Daoy (cell line): ENCODE results near the gene ACOX2. TPM values are rescaled to one million over a fixed set of nuclear protein-coding genes. Genes with fewer than 3 reads are reported as not detected.
"Not testable (repeated sequence)": the region's sequence is repeated elsewhere in the genome, so short reads cannot be mapped to it uniquely, and the experiment has no call there.

Experiments
- DNase-seq: peaks from one replicate; pipeline ENCODE4 v3.0.0-alpha.2; 2015; ENCODE audit warnings: low read depth
- total RNA-seq: library from RNA; depleted of rRNA; stranded (reverse); fragments of >200 nt; shearing (Covaris generic); gene quantifications from 2 replicates; pipeline ENCODE4 v1.2.3, GENCODE V29; 2014

The ACOX2 gene
- total RNA-seq, 1 experiment from 2014 or later: 0.11 TPM

GRCh38 chr3:58535531-58536500, 1.2 kb downstream of the ACOX2 start:
- DNase-seq: peak; percentile 23

- no peak for DNase-seq
These were observed 2.1 kb downstream of the ACOX2 start for GRCh38 chr3:58534592-58535494.

DNA sequence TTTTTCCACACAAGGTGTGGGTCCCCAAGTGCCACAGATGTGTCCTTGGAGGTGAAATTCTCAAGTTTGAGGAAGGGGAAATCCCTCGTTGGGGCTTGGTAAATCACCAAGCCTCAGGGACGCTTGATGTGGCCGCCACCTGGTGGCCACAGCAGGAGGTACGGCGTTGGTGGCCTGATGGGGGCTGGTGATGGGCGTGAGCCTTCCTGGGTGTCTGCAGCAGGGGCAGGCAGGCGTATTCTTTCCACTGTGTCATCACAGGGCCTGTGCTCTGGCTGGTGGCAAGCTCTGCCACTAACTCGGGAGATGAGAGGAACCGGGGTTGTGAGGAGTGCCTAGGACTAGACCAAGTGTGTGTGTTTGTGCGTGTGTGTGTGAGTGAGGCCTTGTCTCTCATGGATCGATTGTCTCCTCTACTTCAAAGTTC, 4.2 kb downstream of the ACOX2 start:
- peak; percentile 74 for DNase-seq

GRCh38 chr3:58531956-58532355, 5.0 kb downstream of the ACOX2 start:
- no peak for DNase-seq

DNA sequence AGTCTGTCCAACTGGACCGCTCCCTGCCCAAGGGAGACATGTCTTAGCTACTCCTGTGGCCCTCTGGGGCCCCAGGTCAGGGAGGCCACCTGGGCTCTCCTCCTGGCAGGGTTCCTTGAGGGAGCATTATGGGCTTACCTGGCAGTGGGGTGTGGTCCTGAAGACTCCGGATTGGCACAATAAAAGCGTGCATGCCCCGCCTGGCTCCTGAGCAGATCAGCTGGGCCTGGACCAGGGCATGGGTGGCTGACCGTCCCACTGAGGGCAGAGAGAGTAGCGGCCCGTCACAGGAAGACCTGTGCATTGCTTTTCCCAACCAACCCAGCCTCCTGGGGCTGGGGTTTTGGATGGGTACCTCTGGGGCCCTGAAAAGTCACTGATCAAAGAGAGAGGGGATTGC, 5.4 kb downstream of the ACOX2 start:
- DNase-seq: no peak

GRCh38 chr3:58530354-58530865, 6.6 kb downstream of the ACOX2 start:
- DNase-seq: no peak

GRCh38 chr3:58529516-58530353, 7.3 kb downstream of the ACOX2 start:
- peak; percentile 35 for DNase-seq

DNA sequence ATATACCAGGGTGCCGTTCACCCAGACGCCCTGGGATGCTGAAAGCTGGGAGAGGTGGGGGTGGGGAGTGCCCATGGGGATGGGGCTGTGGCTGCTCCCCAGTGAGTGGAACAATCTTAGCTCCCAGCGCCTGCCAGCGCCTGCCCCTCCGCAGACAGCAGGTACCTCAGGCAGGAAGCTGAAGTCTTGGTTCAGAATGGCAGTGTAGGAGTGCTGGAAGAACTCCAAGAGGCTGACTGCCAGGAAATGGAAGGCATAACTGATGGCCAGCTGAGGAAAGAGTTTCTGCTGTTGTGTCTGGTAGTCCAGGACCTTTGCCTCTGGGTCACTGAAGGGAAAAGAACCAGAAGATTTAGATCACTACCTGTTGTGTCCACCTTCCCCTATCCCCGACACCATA, 8.4 kb downstream of the ACOX2 start:
- DNase-seq: peak; percentile 71

DNA sequence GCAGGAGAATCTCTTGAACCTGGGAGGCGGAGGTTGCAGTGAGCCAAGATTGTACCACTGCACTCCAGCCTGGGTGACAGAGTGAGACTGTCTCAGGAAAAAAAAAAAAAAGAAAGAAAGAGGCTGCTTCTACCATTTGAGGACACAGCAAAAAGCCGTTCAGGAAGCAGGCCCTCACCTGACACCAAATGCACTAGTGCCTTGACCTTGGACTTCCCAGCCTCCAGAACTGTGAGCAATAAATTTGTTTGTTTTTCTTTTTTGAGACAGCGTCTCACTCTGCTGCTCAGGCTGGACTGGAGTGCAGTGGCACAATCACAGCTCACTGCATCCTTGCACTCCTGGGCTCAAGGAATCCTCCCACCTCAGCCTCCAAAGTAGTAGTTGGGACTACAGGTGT, 9.6 kb downstream of the ACOX2 start:
- DNase-seq: not testable (repeated sequence)

DNA sequence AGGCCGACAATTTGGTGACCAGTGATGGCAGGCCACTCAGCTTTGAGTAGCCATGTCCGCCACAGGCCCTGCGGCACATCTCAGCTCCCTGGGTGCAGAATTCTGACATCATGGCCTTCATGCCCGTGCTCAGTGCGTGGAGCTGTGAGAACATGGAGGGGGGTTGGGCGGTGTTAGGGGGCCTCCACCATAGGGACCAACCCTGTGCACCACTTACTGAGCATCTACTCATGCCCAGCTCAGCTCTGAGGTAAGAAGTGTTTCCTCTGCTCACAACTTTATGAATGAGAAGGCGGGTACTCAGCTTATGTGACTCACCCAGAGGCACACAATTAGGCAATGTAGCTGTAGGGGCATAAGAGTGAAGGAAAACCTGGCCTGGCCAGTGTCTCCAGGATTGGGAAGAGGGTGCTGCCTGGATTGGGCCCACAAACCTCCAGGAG, 10.5 kb downstream of the ACOX2 start:
- DNase-seq: peak; percentile 85

DNA sequence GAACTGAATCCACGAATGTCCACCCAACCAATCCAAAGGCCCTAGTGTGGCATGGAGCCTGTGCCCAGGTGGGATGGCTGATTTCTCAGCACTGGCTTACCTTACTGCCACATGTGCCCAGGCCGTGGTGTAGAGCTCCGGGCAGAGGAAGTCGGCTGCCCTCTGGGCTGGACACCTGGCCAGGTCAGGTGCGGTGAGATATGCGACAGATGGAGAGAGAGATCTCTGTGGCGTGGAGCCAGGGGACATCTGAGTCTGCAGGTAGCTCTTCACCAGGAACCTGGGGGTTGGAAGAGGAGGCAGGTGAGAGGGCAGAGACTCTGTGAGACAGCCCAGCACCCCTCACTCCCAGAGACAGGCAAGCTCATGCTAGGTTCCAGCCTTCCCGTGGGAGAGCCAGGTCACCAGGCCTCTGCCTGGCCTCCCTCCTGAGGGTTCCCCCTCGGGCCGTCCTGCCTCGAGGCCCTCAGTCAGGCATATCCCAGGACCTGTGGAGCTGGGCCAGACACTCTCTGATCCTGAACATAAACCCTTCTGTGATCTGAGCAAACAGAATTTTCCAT, 12.6 kb downstream of the ACOX2 start:
- no peak for DNase-seq

GRCh38 chr3:58522759-58523425, 14.1 kb downstream of the ACOX2 start:
- no peak for DNase-seq

- DNase-seq: no peak
These were observed 14.9 kb downstream of the ACOX2 start for GRCh38 chr3:58521917-58522631.

DNA sequence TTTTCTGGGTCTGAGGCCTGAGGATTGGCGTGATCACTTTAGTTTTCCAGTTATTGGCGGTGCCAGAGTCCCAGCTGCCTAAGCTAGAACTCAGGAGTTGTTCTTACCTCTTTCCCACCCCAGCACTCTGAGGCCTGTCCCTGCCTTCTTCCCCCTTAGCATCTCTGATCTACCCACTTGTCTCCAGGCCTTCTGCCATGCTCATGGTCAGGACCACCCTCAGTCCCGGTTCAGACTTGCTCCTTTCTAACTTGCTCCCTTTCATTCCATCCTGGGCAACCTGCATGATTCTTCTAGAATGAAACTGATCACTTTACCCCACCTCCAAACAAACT, 15.7 kb downstream of the ACOX2 start:
- no peak for DNase-seq

GRCh38 chr3:58520403-58521335, 16.3 kb downstream of the ACOX2 start:
- DNase-seq: peak; percentile 62

DNA sequence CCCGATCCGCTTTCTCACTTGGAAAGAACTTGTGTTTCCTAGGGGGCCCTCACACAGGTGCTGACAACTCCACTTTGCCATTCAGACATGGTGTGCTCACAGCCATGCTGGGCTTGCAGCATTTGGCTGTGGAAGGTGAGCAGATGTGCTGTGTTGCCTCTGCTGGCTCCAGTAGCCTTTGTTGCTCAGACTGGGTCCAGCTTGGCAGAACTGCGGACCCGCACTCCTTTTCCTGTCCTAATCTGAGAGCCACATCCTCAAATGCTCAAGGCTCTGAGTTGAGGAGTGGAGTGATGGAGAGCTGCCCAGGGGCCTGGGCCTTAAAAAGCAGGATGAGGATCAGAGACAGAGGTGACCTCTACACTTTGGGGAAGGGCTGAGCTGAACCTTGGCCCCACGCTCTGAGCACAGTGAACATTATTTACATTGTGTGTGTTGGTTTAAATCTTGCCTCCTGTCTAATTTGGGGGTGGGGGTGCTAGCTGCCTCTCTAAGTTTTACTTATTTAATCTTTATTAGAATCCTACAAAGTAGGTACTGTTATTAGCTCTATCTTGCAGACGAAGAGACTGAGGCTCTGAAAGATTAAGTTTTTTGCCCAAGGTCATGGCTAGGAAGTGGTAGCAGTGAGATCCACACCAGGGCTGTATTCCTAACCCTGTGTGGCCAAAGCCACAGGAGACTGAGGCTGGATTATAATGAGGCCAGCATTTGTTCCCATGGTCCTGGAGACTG, 17.2 kb downstream of the ACOX2 start:
- DNase-seq: no peak

DNA sequence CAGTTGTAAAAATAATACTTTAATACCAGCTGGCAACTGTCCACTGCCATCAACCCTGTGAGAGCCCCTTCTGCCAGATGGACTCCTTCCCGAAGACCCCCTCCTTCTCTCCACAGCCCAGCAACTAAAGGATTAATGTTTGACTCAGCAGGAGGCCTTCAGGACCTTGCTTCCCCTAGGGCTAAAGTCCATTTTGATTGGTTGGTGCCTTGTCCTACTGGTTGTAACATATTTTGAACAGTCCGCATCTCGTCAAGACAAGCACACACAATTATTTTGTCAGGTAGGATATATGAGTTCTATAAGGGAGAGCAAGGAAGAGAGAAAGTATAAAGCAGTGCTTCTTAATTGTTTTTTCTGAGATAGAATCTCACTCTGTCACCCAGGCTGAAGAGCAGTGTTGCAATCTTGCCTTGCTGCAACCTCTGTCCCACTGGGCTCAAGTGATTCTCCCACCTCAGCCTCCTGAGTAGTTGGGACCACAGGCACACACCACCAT, 18.6 kb downstream of the ACOX2 start:
- DNase-seq: no peak

DNA sequence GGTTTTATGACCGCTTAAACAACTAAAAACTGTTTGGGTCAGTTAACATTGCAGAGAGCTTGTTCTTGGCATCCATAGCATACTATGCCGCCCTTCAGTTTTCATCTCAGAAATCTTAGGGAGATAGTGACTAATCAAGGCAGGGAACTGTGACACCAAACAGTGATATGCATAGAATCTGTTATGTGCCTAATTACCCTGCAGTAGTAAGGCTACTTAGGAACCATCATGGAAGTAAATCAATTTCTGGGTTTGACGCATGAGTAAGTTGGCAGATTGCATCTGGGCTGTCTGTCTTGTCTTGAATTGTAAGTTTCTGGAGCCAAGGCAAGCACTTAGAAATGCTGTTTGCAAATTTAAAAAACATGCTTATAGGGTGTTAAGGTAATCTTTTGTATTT, 22.6 kb downstream of the ACOX2 start:
- no peak for DNase-seq
